IPS-18a (cell line): ENCODE results near the gene TTC12.

ENCODE experiments used
- H3K27ac ChIP-seq: one replicate; pipeline ENCODE4 v1.5.1; 2013; ENCODE audit warnings: low read length
- H3K27me3 ChIP-seq: one replicate; pipeline ENCODE4 v1.6.1; 2013; ENCODE audit warnings: mild to moderate bottlenecking, low read length; ENCODE audit not compliant: control insufficient read depth, insufficient read depth
- H3K36me3 ChIP-seq: one replicate; pipeline ENCODE4 v1.6.1; 2013; ENCODE audit warnings: low read depth, low read length; ENCODE audit not compliant: control insufficient read depth
- H3K4me1 ChIP-seq: one replicate; pipeline ENCODE4 v1.6.1; 2013; ENCODE audit warnings: low read depth, low read length; ENCODE audit not compliant: control insufficient read depth
- H3K4me3 ChIP-seq: one replicate; pipeline ENCODE4 v1.5.1; 2013; ENCODE audit warnings: low read length
- H3K9ac ChIP-seq: one replicate; pipeline ENCODE4 v1.6.1; 2013; ENCODE audit warnings: mild to moderate bottlenecking, low read length, moderate library complexity
- H3K9me3 ChIP-seq: one replicate; pipeline ENCODE4 v1.6.1; 2013; ENCODE audit warnings: low read depth, low read length; ENCODE audit not compliant: control insufficient read depth

Gene TTC12

GRCh38 chr11:113356203-113356602, 41.8 kb downstream of the TTC12 start:
- no peaks in the 10 kb centered on the region for H3K4me1 ChIP-seq
- no peaks in the 10 kb centered on the region for H3K27me3 ChIP-seq
- H3K9me3 ChIP-seq = no peaks in the 10 kb centered on the region
- no peak overlapping the region for H3K9ac ChIP-seq
- H3K36me3 ChIP-seq = no peaks in the 10 kb centered on the region
- no peak overlapping the region for H3K4me3 ChIP-seq
- no peak overlapping the region for H3K27ac ChIP-seq

GRCh38 chr11:113363406-113363805, 49.0 kb downstream of the TTC12 start:
- Histone ChIP-seq H3K27ac (no peak overlapping the region), H3K9ac (no peak overlapping the region), H3K9me3 (no peaks in the 10 kb centered on the region), H3K36me3 (no peaks in the 10 kb centered on the region), H3K27me3 (no peaks in the 10 kb centered on the region), H3K4me1 (no peaks in the 10 kb centered on the region), H3K4me3 (no peak overlapping the region)

GRCh38 chr11:113363996-113364641, 49.7 kb downstream of the TTC12 start:
- Histone ChIP-seq H3K27me3 (no peaks in the 10 kb centered on the region), H3K36me3 (no peaks in the 10 kb centered on the region), H3K9me3 (no peaks in the 10 kb centered on the region), H3K4me3 (no peak overlapping the region), H3K27ac (no peak overlapping the region), H3K9ac (no peak overlapping the region), H3K4me1 (no peaks in the 10 kb centered on the region)

- H3K4me1 ChIP-seq = no peaks in the 10 kb centered on the region
- no peaks in the 10 kb centered on the region for H3K27me3 ChIP-seq
- no peak overlapping the region for H3K9ac ChIP-seq
- no peaks in the 10 kb centered on the region for H3K36me3 ChIP-seq
- no peak overlapping the region for H3K27ac ChIP-seq
- H3K9me3 ChIP-seq = no peaks in the 10 kb centered on the region
- no peak overlapping the region for H3K4me3 ChIP-seq
Observed at GRCh38 chr11:113365895-113366294, 51.5 kb downstream of the TTC12 start.

GRCh38 chr11:113369411-113369810, 55.0 kb downstream of the TTC12 start:
- Histone ChIP-seq H3K36me3 (no peaks in the 10 kb centered on the region), H3K4me3 (no peak overlapping the region), H3K27ac (no peak overlapping the region), H3K4me1 (no peaks in the 10 kb centered on the region), H3K9ac (no peak overlapping the region), H3K9me3 (no peaks in the 10 kb centered on the region), H3K27me3 (no peaks in the 10 kb centered on the region)

GRCh38 chr11:113370634-113371033, 56.3 kb downstream of the TTC12 start:
- no peaks in the 10 kb centered on the region for H3K27me3 ChIP-seq
- H3K4me3 ChIP-seq = no peak overlapping the region
- no peaks in the 10 kb centered on the region for H3K36me3 ChIP-seq
- no peak overlapping the region for H3K9ac ChIP-seq
- H3K9me3 ChIP-seq = no peaks in the 10 kb centered on the region
- no peaks in the 10 kb centered on the region for H3K4me1 ChIP-seq
- no peak overlapping the region for H3K27ac ChIP-seq

- H3K9ac ChIP-seq = no peak overlapping the region
- H3K4me3 ChIP-seq = no peak overlapping the region
- no peaks in the 10 kb centered on the region for H3K9me3 ChIP-seq
- no peak overlapping the region for H3K27ac ChIP-seq
- H3K4me1 ChIP-seq = no peaks in the 10 kb centered on the region
- no peaks in the 10 kb centered on the region for H3K36me3 ChIP-seq
- H3K27me3 ChIP-seq = no peaks in the 10 kb centered on the region
Observed at GRCh38 chr11:113372309-113372708, 57.9 kb downstream of the TTC12 start.

- Histone ChIP-seq H3K4me3 (no peak overlapping the region), H3K27ac (no peak overlapping the region), H3K27me3 (no peaks in the 10 kb centered on the region), H3K4me1 (no peaks in the 10 kb centered on the region), H3K9ac (no peak overlapping the region), H3K9me3 (no peaks in the 10 kb centered on the region), H3K36me3 (no peaks in the 10 kb centered on the region)
Observed at GRCh38 chr11:113373306-113373705, 58.9 kb downstream of the TTC12 start.

GRCh38 chr11:113373981-113374560, 59.7 kb downstream of the TTC12 start:
- Histone ChIP-seq H3K4me1 (no peaks in the 10 kb centered on the region), H3K9ac (no peak overlapping the region), H3K36me3 (no peaks in the 10 kb centered on the region), H3K27me3 (no peaks in the 10 kb centered on the region), H3K9me3 (no peaks in the 10 kb centered on the region), H3K27ac (no peak overlapping the region), H3K4me3 (no peak overlapping the region)

- no peaks in the 10 kb centered on the region for H3K9me3 ChIP-seq
- H3K4me3 ChIP-seq = no peak overlapping the region
- no peaks in the 10 kb centered on the region for H3K4me1 ChIP-seq
- H3K27ac ChIP-seq = no peak overlapping the region
- H3K27me3 ChIP-seq = no peaks in the 10 kb centered on the region
- H3K36me3 ChIP-seq = no peaks in the 10 kb centered on the region
- H3K9ac ChIP-seq = no peak overlapping the region
Observed at GRCh38 chr11:113375402-113375801, 61.0 kb downstream of the TTC12 start.

- no peak overlapping the region for H3K9ac ChIP-seq
- no peaks in the 10 kb centered on the region for H3K9me3 ChIP-seq
- no peaks in the 10 kb centered on the region for H3K27me3 ChIP-seq
- no peak overlapping the region for H3K4me3 ChIP-seq
- H3K27ac ChIP-seq = no peak overlapping the region
- H3K36me3 ChIP-seq = no peaks in the 10 kb centered on the region
- H3K4me1 ChIP-seq = no peaks in the 10 kb centered on the region
Observed at GRCh38 chr11:113376156-113376555, 61.8 kb downstream of the TTC12 start.

- H3K4me3 ChIP-seq = no peak overlapping the region
Observed at GRCh38 chr11:113377681-113378412, 63.5 kb downstream of the TTC12 start.

More at GRCh38 chr11:113377681-113378412, 63.5 kb downstream of the TTC12 start:
- H3K4me1 ChIP-seq = no peaks in the 10 kb centered on the region
- no peaks in the 10 kb centered on the region for H3K27me3 ChIP-seq
- no peak overlapping the region for H3K27ac ChIP-seq
- H3K36me3 ChIP-seq = no peaks in the 10 kb centered on the region
- no peaks in the 10 kb centered on the region for H3K9me3 ChIP-seq
- H3K9ac ChIP-seq = no peak overlapping the region
